ENCODE measurements around the gene TULP1.

The TULP1 gene

DNA sequence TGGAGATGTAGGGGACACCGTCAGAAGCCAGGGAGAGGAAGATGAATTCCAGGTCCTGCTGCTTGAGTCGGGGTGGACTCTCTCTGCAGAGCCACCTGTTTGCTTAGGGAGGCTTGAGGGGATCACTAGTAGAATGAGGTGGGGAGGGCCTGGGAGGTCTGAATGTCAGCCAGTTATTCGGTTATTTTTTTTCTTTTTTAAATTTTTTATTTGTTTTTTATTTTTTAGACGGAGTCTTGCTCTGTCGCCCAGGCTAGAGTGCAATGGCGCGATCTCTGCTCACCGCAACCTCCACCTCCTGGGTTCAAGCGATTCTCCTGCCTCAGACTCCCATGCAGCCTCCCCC lies 24.2 kb downstream of the TULP1 start:
- no peak for DNase-seq
- intact Hi-C loops (cut with DNase I), result no loop called here

DNA sequence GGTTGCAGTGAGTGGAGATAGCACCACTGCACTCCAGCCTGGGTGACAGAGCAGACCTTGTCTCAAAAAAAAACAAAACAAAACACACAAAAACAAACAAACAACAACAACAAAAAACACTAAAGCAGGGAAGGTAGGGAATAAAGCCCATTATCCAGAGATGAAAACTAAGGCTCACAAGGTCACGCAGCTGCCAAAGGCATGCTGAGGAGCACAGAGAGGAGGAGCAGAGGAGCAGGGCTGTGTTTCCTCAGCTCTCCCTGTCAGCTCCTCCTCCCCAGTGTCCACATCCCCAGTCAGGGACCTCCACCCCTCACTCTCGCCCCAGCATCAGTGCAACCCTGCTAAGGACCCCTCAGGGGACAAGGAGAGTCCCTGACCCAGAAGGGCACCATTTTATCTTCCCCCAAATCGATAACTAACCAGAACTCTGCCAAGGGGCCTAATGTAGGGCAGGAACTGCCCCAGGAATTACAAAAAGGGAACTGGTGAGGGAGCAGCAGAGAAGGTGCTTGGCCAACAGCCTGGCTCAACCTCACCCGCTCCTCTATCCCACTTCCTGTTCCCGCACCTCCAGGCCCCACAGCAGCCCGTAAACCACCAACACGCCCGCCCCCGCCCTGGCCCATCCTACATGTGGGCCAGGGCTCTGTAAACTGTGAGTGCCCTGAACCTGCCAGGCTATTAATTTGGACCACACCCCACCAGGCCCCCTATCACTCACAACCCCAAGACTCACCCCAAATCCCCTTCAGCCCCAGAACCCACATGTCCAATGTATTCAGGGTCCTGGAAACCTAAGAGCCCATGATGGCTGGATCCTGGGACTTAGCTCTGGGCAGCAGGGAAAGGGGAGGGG lies 24.8 kb downstream of the TULP1 start:
- intact Hi-C loops (cut with DNase I), result no loop called here
- no peak for DNase-seq

GRCh38 chr6:35486005-35486925 lies 26.4 kb downstream of the TULP1 start:
- DNase-seq, result no peak
- intact Hi-C loops (cut with DNase I), result no loop called here

DNA sequence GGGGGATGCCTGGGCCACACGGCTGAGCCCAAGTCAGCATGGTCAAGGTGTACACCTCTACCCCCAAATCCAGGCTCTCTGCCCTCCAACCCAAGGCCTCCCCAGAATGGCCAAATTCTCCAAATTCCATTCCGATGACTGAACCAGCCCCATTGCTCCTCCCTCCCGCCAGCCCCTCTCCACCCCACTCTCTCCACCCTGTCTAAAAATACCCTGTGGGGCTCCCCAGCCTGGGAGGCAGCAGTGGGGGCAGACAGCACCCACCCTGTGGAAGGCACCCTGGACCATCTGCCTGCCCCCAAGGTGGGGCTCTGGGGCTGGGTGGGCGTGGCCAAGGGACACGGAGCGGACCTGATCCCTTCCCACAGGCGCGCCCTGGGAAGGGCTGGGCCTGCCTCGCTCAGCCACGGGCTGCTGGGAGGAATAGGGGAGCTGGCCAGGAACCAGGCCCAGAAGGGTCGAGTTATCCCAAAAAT lies 27.3 kb downstream of the TULP1 start:
- intact Hi-C loops (cut with DNase I), result no loop called here
- DNase-seq, result no peak

GRCh38 chr6:35484921-35485392 lies 27.7 kb downstream of the TULP1 start:
- intact Hi-C loops (cut with DNase I), result no loop called here
- no peak for DNase-seq

DNA sequence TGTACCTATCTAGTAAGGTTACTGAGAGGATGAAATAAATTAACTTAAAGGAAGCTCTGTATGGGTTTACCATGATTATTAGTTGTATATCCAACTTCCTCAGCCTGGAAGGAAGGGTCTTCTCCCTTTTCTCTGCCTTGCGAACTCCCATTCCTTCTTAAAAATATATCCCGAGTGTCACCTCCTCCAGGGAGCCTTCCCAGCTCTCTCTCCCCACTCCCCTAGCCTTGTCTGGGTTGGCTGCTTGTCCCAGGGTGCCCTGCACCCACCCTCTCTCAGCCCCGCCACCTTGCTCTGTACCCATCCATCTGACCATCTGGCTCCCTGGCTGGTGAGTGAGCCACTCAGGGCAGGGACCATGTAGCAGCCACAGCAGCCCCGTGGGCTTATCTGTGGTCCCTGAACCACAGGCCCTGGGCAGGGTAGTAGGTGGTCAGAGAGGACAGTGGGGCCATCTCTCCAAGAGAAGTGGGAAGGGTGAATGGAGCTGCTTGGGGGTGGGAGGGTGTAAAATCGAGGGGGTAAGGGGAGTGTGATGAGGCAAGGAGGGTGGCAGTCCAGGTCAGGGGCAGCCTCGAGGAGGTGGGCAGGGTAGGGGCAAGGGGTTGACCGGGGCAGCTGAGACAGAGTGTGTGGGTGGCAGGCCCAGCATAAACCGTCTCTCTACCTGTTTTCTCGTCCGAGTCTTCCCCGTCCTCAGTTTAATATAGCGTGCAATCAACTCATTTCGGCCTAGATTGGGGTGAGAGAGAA lies 28.6 kb downstream of the TULP1 start:
- intact Hi-C loops (cut with DNase I), result no loop called here

GRCh38 chr6:35483490-35483889 lies 29.2 kb downstream of the TULP1 start:
- intact Hi-C loops (cut with DNase I), result no loop called here
- DNase-seq, result no peak

More for the DNA sequence above, 28.6 kb downstream of the TULP1 start:
- DNase-seq, result no peak

DNA sequence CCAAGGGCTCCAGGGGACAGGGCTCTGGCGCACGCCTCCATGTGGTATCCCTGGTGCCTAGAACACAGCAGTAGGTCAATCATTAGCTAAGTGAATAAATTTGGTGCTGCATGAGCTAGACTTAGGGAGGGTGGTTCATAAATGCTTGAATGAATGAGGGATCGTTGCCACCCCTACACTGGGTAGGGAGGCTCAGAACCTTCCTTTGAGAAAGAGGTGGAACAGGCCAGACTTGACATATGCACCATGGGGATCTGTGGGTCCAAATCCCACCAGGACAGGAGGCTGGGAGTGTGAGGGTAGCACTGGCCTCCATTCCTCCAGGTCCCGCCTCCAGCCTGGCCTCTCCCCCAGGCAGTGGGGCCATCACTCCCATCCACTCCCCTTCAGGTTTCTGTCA lies 29.6 kb downstream of the TULP1 start:
- intact Hi-C loops (cut with DNase I), result no loop called here
- DNase-seq, result no peak

GRCh38 chr6:35481226-35481625 lies 31.5 kb downstream of the TULP1 start:
- intact Hi-C loops (cut with DNase I), result no loop called here
- no peak for DNase-seq

DNA sequence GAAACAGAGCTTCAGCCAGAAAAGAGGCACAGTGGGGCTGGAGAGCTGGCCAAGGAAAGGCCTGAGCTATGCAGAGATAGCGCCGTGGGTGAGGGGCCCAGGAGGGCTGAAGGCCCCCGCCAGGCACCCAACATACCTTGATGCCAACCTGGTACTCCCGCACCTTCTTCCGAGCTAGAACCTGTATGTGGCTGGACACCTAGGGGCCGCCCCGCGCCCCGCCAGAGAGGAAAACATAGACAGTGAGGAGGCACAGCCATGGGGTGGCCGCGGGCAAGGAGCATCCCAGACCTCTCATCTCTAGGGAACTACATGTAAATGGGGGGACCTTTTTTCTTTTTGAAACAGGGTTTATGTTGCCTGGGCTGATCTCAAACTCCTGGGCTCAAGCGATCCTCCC lies 32.5 kb downstream of the TULP1 start:
- intact Hi-C loops (cut with DNase I), result no loop called here
- DNase-seq, result no peak

- DNase-seq, result no peak
- intact Hi-C loops (cut with DNase I), result no loop called here
Measured at GRCh38 chr6:35478259-35478658, 34.4 kb downstream of the TULP1 start.

GRCh38 chr6:35477551-35478179 lies 35.0 kb downstream of the TULP1 start:
- DNase-seq, result no peak
- intact Hi-C loops (cut with DNase I), result no loop called here

DNA sequence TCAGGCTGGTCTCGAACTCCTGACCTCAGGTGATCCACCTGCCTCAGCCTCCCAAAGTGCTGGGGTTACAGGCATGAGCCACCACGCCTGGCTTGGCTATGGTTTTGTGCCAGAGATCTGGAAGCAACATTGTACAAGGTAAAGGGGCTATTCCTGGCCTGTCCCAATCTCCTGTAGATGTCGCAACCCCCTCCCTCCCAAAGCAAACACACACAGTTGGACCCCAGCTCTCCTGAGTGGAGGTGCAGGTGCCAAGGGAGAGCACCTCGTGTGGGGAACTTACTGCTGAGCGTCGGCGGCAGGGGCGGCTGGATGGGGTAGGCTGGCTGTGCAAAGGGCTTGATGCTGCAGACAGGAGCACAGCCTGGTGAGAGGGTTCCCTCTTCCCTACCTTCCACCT lies 35.7 kb downstream of the TULP1 start:
- no peak for DNase-seq
- intact Hi-C loops (cut with DNase I), result no loop called here

GRCh38 chr6:35476004-35476403 lies 36.7 kb downstream of the TULP1 start:
- no peak for DNase-seq
- intact Hi-C loops (cut with DNase I), result no loop called here

GRCh38 chr6:35475573-35475972 lies 37.1 kb downstream of the TULP1 start:
- intact Hi-C loops (cut with DNase I), result no loop called here
- no peak for DNase-seq

DNA sequence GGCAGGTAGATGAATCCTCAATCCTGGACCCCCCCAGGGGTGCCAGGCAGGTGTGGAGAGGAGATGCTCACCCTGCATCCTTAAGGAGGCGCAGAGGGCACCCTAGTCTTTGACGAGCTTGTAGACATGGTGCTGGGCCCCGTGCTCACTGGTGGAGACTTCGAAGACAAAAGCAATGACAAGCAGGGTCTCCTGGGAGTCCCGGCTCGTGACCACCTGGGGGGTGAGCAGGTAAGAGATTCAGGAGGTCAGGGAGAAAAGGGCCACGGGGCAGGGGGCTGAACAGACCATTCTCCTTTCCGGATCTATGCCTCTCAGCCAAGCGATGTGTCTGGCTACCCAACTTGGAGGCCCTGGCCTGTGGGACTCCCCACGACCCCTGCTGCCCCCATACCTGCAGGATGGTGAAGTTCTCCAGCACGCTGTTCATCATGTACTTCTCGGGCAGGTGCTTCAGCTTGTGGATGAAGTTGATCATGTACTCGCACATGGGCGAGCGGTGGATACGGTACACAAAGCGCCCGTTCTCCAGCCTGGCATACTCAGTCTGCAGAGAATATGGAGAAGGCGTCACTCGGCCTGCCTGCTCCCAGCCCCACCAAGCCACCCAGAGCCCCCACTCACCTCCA lies 37.6 kb downstream of the TULP1 start:
- DNase-seq, result no peak
- intact Hi-C loops (cut with DNase I), result no loop called here

GRCh38 chr6:35474131-35474941 lies 38.4 kb downstream of the TULP1 start:
- DNase-seq, result no peak
- intact Hi-C loops (cut with DNase I), result no loop called here

DNA sequence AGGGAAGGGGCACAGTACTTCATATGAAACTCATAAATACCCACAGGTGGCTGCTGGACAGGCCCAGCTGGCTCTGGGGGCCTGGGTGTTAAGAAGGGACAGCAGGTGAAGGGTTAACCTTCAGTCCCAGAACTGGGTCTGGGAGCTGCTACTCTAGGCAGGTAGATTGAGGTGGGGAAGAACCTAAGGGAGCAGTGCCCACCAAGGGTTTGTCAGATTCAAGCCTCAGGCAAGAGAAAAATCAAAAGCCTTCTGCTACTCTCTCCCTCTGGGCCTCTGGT lies 38.9 kb downstream of the TULP1 start:
- intact Hi-C loops (cut with DNase I), result no loop called here
- DNase-seq, result no peak

All from head of caudate nucleus (tissue), 42 donors.